SJSA1 (cell line): Measurements from ENCODE around the gene TRABD. TPM values are rescaled to one million over a fixed set of nuclear protein-coding genes. Genes with fewer than 3 reads are reported as not detected.
A peak's percentile ranks its signal among the peaks of the same experiment; 100 is the strongest.

Source experiments
- DNase-seq, 2 experiments: peaks; one replicate each; pipeline ENCODE4 v3.0.0-alpha.2; 2015 to 2020; ENCODE audit warnings: low spot score in 2 of 2, low read depth in 1 of 2
- H3K27ac ChIP-seq: fragments of 250-450 bp; sonication (Bioruptor Pico); 2 replicates; pipeline ENCODE4 v1.5.1; 2020; ENCODE audit warnings: mild to moderate bottlenecking, moderate library complexity
- H3K27me3 ChIP-seq: fragments of 250-450 bp; sonication (Bioruptor Pico); replicated peaks from 2 replicates; pipeline ENCODE4 v1.5.1; 2020; ENCODE audit warnings: mild to moderate bottlenecking, moderate library complexity
- H3K36me3 ChIP-seq: fragments of 250-450 bp; sonication (Bioruptor Pico); 2 replicates; pipeline ENCODE4 v1.5.1; 2020; ENCODE audit warnings: mild to moderate bottlenecking
- H3K4me1 ChIP-seq: fragments of 250-450 bp; sonication (Bioruptor Pico); replicated peaks from 2 replicates; pipeline ENCODE4 v1.6.1; 2021; ENCODE audit warnings: mild to moderate bottlenecking
- H3K4me3 ChIP-seq: fragments of 250-450 bp; sonication (Bioruptor Pico); 2 replicates; pipeline ENCODE4 v1.5.1; 2020; ENCODE audit warnings: mild to moderate bottlenecking
- H3K9me3 ChIP-seq: fragments of 250-450 bp; sonication (Bioruptor Pico); replicated peaks from 2 replicates; pipeline ENCODE4 v1.5.1; 2020; ENCODE audit warnings: mild to moderate bottlenecking
- total RNA-seq: library from RNA; depleted of rRNA; stranded (reverse); fragments of >200 nt; shearing (Covaris generic); gene quantifications from 2 replicates; pipeline ENCODE4 v1.2.3, GENCODE V29; 2014

Gene TRABD
- total RNA-seq, 1 experiment from 2014 or later = 29.1 TPM

DNA sequence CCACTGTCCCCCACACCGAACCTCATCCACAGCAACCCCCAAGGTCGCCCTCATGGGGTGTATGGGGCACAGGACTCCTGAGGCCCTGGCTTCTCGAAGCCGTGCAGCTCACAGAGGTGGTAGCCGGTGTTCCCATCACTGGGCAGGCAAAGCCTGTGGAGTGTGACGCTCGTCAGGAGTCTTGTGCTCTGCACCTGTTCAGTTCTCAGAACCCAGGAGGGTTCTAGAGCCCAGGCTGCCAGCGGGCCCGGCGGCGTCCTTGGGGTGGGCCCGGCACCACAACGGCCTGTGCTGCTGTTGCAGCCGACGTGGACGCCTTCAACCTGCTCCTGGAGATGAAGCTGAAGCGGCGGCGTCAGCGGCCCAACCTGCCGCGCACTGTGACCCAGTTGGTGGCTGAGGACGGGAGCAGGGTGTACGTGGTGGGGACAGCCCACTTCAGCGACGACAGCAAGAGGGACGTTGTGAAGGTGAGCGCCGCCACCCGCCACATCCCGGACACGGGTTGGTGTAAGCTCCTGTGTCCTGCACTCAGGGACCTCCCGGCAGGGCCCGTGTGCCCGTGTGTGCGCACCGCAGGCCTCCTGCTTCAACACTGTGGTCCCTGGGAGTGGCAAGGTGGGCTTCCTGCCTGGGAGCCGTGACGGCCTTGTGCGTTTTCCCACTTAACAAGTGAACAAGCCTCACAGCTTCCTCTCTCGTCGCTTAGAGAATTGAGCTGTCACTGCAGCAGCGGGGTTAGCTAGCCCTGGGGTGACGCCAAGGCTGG is 8.5 kb downstream of the TRABD start:
- H3K36me3 ChIP-seq = peaks cover 66% of the 10 kb centered on the region
- H3K27me3 ChIP-seq = no peaks in the 10 kb centered on the region
- H3K9me3 ChIP-seq = no peaks in the 10 kb centered on the region
- no peak overlapping the region for H3K27ac ChIP-seq
- no peak overlapping the region for H3K4me3 ChIP-seq
- no peak for DNase-seq
- peaks cover 25% of the 10 kb centered on the region for H3K4me1 ChIP-seq

GRCh38 chr22:50196256-50196655 is 10.5 kb downstream of the TRABD start:
- no peak for DNase-seq
- Histone ChIP-seq H3K4me1 (peaks cover 12% of the 10 kb centered on the region), H3K27ac (no peak overlapping the region), H3K36me3 (peaks cover 68% of the 10 kb centered on the region), H3K27me3 (no peaks in the 10 kb centered on the region), H3K9me3 (no peaks in the 10 kb centered on the region; the same call in 1 of the 2 replicates), H3K4me3 (no peak overlapping the region)

- Histone ChIP-seq H3K27ac (no peak overlapping the region), H3K27me3 (no peaks in the 10 kb centered on the region), H3K36me3 (peaks cover 62% of the 10 kb centered on the region), H3K9me3 (no peaks in the 10 kb centered on the region; the same call in 1 of the 2 replicates), H3K4me3 (no peak overlapping the region), H3K4me1 (peaks cover 17% of the 10 kb centered on the region)
- no peak for DNase-seq
These were observed 11.5 kb downstream of the TRABD start for GRCh38 chr22:50197000-50197800.

GRCh38 chr22:50197856-50198623 is 12.3 kb downstream of the TRABD start:
- Histone ChIP-seq H3K27me3 (no peaks in the 10 kb centered on the region), H3K27ac (no peak overlapping the region), H3K9me3 (no peaks in the 10 kb centered on the region; the same call in 1 of the 2 replicates), H3K4me3 (no peak overlapping the region), H3K36me3 (peaks cover 61% of the 10 kb centered on the region), H3K4me1 (peaks cover 19% of the 10 kb centered on the region)
- no peak for DNase-seq

DNA sequence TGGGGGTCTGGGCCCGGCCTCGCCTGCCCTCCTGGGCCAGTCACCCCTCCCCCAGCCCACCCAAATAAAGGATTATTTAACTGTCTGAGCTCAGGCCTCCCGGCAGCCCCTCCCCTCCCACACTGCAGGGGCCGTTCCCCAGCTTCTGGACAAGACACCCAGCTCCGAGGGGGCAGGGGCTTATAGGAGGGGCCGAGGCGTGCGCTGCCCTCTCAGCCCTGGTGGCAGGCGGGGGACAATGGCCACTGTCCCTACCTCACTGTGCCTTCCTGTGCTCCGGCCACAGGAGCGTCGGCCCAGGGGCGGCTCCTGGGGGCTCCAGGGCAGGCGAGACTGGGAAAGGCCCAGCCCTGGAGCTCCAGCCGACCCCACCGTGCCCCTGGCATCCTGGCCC is 12.9 kb downstream of the TRABD start:
- peaks cover 19% of the 10 kb centered on the region for H3K4me1 ChIP-seq
- H3K4me3 ChIP-seq = no peak overlapping the region
- DNase-seq = no peak
- H3K9me3 ChIP-seq = peaks cover 5% of the 10 kb centered on the region; the same call in 1 of the 2 replicates
- H3K36me3 ChIP-seq = peaks cover 61% of the 10 kb centered on the region
- no peaks in the 10 kb centered on the region for H3K27me3 ChIP-seq
- no peak overlapping the region for H3K27ac ChIP-seq

DNA sequence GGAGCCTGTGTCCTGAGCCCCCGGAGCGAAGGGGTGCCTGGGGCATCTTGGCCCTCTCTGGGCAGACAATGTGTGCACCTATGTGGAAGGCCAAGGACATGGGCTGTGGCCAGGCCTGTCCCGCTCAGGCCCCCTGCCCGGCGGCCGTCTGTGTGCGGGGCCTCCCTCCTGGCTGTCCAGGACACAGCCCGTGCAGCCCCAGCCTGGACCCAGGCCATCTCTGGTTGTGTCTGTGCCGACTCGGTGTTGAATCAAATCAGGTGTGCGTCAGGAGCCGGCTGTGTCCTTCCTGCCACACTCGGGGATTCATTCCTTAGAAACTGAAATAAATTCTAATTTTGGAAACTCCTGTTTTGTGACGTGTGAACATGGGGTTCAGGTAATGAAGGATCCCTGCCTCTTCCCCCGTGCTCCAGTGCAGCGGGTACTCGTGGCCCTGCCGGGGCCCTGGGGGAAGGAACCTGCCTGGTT is 13.6 kb downstream of the TRABD start:
- DNase-seq = no peak
- Histone ChIP-seq H3K4me1 (peaks cover 19% of the 10 kb centered on the region), H3K4me3 (no peak overlapping the region)

DNA sequence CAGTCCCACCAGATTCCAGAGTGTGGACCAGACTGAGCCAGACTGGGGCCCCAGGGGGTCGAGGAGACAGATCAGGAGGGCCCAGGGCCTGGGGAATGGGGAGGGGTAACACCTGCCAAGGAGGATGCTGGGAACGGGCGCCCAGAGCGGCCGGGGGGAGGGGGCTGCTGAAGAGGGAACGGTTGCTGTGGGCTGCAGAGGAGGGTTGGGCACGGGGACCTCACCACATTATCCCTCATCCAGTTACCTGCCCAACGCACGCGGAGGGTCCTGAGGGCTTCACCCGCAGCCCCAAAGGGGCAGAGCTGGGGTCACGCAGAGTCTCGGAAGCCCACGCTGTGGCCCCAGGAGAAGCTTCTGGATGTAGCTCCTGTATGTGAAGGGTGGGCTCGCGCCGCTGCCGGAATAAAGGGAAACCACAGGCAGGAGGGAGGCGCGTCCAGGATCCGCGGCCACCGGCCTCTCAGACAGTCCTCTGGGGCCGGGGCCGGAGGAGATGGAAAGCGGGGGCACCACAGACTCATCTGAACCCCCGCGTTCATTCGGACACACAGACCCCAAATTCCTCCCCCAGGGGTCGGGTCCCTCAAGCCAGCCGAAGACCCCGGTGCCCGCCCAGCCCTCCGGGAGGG is 14.2 kb downstream of the TRABD start:
- no peak overlapping the region for H3K27ac ChIP-seq
- DNase-seq = peak in 1 of 2 experiments; percentile 37
- H3K36me3 ChIP-seq = peaks cover 60% of the 10 kb centered on the region
- no peaks in the 10 kb centered on the region for H3K27me3 ChIP-seq
- H3K9me3 ChIP-seq = peaks cover 7% of the 10 kb centered on the region; the same call in 1 of the 2 replicates
- H3K4me1 ChIP-seq = peaks cover 19% of the 10 kb centered on the region
- H3K4me3 ChIP-seq = peak overlapping the region; percentile 98

More for the DNA sequence above, 13.6 kb downstream of the TRABD start:
- H3K27me3 ChIP-seq = no peaks in the 10 kb centered on the region
- peaks cover 61% of the 10 kb centered on the region for H3K36me3 ChIP-seq
- H3K9me3 ChIP-seq = peaks cover 7% of the 10 kb centered on the region; the same call in 1 of the 2 replicates
- no peak overlapping the region for H3K27ac ChIP-seq

- DNase-seq = peak; percentile 81 to 90
- peaks cover 7% of the 10 kb centered on the region; the same call in 1 of the 2 replicates for H3K9me3 ChIP-seq
- no peak within 1 kb of the TSS for H3K27ac ChIP-seq
- no peaks in the 10 kb centered on the region for H3K27me3 ChIP-seq
- peaks cover 60% of the 10 kb centered on the region for H3K36me3 ChIP-seq
- peak within 1 kb of the TSS; percentile 98 for H3K4me3 ChIP-seq
- peaks cover 19% of the 10 kb centered on the region for H3K4me1 ChIP-seq
These were observed 14.9 kb downstream of the TRABD start, which contains the start of gene SELENOO for GRCh38 chr22:50200461-50201190. Gene SELENOO (plus strand): TSS chr22:50201011. CDS start chr22:50201037, 26 bp downstream.

- Histone ChIP-seq H3K36me3 (peaks cover 61% of the 10 kb centered on the region), H3K4me3 (peak overlapping the region; percentile 98), H3K27ac (no peak overlapping the region), H3K9me3 (peaks cover 7% of the 10 kb centered on the region; the same call in 1 of the 2 replicates), H3K4me1 (peaks cover 19% of the 10 kb centered on the region), H3K27me3 (no peaks in the 10 kb centered on the region)
- no peak for DNase-seq
These were observed 15.7 kb downstream of the TRABD start for GRCh38 chr22:50201191-50202129.

- DNase-seq = no peak
- H3K27ac ChIP-seq = no peak overlapping the region
These were observed 16.5 kb downstream of the TRABD start for GRCh38 chr22:50202130-50202666.

GRCh38 chr22:50203288-50203687 is 17.6 kb downstream of the TRABD start:
- Histone ChIP-seq H3K27ac (no peak overlapping the region), H3K27me3 (no peaks in the 10 kb centered on the region), H3K36me3 (peaks cover 64% of the 10 kb centered on the region), H3K4me1 (peaks cover 19% of the 10 kb centered on the region), H3K9me3 (peaks cover 7% of the 10 kb centered on the region; the same call in 1 of the 2 replicates), H3K4me3 (no peak overlapping the region)
- DNase-seq = no peak

More at GRCh38 chr22:50202130-50202666, 16.5 kb downstream of the TRABD start:
- Histone ChIP-seq H3K4me1 (peaks cover 19% of the 10 kb centered on the region), H3K36me3 (peaks cover 63% of the 10 kb centered on the region), H3K9me3 (peaks cover 7% of the 10 kb centered on the region; the same call in 1 of the 2 replicates), H3K4me3 (peak overlapping the region; percentile 98), H3K27me3 (no peaks in the 10 kb centered on the region)
